ENCODE results near the gene MTUS2.

The MTUS2 gene

DNA sequence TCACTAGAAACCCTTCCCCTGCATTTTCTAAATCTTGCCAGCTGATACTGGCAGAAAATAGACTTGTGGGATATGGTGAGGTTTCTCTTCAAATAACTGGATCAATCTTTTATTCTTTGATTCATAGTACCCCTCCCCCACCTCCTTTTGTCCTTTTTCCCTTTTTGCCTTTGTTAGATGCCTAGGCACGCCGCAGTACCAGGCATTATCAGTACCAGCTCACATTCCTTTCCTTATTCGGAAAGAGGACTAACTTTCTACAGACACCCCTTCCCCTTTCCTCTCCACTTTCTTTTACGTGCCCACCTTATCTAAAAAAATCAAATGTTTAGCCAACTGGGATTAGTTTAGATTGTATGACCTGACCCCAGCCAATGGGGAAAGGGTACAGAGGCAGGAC, 226.4 kb downstream of the MTUS2 start:
- DNase-seq, result no peak

DNA sequence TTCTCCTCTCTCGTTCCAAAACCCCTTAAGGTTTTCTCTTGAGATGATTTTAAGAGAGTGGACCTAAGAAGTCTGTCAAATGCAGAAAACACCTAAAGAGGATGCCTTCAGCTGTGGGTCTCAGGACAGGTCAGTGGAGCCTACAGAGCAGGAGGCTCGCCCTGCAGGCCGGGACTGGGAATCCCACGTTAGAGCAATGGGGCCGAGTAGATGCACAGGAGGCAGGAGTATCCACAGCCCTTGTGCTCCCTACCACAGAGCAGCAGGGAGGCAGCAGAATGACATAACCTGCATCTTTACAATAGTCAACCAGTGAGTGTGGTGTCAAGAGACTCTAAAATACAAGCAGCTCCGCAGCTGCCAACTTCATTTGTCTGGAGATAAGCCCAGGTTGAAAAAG, 229.4 kb downstream of the MTUS2 start:
- DNase-seq, result no peak

DNA sequence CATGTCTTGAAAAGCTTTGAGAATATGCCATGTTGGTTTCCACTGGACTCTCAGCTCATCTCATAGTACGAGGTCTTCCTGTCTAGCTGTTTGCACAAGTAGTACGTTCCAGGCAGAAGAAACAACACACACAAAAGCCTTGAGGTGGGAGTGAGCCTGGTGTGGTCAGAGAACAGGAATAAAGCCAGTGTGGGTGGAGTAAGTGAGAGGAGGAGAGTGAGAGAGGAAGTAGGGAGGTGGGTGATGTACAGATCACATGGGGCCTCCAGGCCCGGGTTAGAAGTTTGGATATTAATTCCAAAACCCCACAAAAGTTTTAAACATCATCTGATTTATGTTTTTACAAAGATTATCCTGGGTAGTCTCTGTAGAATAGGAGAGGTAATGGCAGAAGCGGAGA, 230.6 kb downstream of the MTUS2 start:
- no peak for DNase-seq

DNA sequence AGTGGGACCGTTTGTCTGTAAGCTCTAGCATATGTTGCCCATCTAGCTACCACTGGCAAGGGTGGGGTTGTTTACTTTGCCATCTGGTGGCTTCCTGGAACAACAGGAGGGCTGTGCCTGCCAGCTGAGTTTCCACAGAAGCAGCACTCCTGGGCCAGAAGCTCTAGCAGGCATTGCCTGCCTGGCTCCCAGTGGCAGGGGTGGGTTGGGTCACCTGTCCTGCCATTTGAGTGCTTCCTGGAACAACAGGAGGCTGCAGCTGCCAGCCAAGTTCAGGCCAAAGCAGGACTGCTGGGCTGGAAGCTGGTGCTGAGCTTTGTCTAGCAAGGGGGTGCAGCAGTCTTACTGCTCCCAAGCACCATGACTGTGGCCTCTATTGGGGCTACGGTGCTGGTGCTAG, 239.7 kb downstream of the MTUS2 start:
- DNase-seq, result no peak

DNA sequence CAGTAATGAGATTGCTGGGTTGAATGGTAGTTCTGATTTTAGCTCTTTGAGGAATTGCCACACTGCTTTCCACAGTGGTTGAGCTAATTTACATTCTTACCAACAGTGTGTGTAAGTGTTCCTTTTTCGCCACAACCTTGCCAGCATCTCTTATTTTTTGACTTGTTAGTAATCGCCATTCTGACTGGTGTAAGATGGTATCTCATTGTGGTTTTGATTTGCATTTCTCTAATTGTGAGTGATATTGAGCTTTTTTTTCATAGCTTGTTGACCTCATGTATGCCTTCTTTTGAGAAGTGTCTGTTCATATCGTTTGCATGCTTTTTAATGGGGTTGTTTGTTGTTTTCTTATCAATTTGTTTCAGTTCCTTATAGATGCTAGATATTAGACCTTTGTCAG, 245.0 kb downstream of the MTUS2 start:
- DNase-seq, result no peak

DNA sequence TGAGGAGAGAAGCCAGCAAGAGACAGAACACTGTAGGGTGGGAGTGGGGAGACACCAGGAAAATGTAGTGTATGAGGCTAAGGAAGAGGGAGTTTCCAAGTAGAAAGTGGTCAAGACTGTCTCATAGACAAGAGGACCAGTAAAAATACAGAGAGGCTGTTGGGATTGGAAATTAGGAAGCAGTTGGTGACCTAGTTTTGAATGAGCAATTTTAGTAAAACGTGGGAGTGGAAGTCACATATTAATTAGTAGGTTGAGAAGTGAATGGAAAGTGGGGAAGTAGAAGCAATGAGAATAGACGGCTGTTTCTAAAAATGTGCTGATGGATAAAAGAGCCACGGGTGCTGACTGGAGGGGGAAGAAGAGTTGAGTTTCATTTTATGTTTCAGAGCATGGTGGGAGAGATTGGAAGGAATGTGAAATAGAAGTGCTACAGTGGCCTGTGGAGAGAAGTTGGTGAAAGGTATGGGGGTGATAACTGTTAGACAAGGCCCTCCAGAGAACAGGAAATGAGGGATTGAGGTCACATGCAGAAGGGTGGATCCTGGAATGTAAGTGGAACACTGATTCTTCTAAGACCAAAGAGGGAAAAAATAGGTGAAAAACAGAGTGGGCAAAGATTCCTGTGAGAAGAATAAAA, 247.3 kb downstream of the MTUS2 start:
- no peak for DNase-seq

DNA sequence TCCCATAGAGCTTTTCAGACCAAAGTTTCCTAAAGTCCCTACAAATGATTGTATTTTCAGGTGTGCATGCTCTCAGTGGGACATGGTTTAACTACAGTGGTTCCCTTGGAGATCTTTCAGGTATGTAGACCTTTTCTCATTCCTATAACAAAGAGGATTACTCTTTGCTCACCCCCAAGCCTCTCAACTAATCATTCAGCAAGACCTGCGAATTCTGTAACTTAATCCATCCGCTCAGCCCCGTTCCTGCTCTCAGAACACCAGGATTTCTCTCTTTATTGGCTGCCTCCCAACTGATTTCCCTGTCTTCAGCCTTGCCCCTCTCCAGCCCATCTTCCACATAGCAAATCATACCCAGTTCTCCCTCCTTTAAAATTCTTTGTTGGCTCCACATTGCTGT, 253.6 kb downstream of the MTUS2 start:
- DNase-seq, result no peak

DNA sequence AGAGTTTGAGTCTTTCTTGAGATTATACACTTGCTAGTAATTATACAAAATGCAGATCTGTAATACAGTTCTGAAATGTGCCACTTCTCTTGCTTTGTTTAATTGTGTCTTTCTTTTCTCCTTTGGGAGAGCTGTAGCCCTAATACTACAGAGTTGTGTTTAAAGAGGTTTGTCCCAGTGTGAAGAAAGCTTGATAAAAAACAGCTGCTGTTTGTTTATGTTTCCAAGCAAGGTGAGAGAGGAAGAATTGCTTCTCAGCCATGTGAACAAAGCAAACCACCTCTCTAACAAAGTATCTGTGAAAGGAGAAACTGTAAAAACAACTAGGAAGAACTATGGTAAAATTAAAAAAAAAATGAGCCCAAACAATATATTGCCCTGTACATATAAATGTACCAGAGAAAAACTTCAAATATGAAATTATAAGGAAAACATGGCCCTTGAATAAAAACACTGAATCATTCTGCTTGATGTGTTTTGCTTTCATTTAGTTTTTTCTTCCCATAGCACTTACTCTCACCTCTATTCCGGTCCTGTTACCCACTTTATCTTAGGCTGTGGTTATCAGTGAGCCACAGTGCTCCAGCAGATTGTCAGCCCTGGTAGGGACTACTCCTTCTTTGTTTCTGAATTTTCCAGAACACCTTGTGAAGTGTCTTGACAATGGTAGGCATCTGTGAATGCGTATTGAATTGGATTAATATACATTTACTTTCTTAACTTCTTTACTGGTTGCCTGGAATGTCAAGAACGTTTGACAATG, 257.1 kb downstream of the MTUS2 start:
- no peak for DNase-seq

DNA sequence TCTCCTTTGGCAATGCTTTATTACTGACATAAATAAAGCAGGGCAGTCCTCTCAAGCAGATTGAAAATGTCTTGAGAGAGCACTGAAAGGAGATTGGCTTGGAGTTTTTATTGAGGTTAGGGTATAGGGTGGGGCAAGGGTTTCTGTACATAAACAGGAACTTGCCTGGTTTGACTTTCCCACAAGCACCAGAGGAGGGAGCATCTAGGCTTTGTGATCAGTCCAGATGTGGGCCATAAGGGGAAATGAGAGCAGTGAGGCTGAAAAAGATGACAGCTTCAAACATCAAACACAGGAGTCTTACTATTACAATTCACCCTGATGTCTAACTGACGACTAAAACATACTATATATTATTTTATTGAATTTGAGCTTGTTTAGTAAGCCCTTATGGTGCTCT, 260.9 kb downstream of the MTUS2 start:
- DNase-seq, result peak; percentile 11

DNA sequence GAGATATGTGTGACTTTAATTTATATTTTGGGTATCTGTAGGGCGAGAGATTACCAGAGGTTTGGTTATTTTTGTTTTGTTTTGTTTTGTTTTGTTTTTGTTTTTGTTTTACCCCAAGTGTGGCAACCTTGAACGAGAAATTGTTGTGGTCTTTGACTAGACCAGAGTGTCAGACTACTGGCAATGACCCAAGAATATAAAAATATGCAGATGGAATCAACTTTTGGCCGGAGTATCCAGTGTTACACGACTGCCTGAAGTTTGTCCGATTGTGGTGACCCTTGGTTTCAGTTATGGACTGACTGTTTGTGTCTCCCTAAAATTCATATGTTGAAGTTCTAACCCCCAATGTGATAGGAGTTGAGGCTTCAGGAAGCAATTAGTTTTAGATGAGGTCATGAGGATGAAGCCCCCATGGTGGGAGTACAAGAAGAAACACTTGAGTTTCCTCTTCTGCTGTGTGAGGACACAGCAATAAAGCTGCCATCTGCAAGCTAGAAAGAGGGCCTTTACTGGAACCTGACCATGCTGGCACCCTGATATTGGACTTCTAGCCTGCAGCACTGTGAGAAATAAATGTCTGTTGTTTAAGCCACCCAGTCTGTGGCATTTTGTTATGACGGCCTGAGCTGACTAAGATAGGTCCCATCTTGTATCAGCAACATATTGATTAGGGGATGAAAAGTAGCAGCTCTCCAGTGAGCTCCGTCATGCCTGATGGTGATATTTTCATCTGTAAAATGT, 261.7 kb downstream of the MTUS2 start:
- DNase-seq, result no peak

DNA sequence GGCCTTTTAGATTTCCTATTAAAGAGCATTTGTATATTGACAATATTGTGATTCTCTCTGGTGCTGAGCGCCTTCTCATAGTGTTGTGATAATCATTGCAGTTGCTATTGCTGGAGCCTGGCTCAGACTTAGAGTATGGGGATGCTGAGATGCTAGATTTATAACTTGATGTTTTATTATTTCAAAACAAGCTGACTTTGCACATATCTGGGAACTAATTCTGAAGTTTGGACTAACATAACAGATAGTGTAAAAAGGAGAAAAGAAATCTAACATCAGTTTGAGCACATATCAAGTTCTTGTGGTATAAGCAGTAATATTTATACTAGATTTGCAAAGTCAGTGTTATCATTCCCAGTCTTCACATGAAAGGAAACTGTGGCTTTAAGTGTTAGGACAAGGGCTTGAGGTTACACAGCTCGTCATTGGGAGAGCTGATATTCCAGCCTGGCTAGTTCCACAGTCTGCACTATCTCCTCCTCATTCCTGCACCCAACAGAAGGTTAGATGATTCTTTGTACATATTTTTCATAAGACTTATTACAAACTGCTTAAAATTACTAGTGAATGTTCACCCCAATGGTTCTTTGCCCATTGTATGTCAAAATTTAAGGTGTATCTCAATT, 279.8 kb downstream of the MTUS2 start:
- no peak for DNase-seq

DNA sequence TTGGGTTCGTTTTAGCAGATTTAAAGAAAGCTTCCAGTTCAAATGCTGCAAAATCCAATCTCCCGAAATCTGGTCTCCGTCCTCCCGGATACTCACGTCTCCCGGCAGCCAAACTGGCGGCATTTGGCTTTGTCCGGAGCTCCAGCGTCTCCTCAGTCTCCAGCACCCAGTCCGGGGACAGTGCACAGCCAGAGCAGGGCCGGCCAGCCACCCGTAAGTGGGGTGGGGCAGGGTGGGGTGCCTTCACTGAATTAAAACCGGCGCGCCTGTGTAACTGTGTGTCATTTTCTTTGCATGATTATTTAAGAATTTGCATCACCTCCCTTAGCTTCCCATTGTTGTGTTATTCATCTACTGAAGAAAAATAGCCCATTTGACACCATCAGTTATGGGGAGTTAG, 280.6 kb downstream of the MTUS2 start:
- DNase-seq, result no peak

DNA sequence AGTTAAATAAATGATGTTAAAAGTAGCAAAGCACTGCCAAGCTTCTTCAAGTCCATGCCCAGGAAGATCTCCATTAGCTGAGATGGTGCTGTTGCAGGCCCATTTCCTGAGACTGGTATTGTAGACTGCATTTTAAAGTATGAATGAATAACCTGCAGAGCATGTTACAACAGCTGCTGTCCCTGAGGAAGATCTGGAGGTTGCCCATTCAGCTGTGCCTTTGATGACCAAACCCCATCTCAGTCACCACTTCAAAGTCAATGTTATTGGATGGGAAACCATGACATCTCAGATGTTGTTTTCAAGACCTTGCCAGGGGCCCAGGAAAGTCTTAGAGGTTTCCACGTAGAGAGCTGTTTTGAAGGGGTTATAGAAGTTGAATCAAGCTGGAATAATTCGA, 281.3 kb downstream of the MTUS2 start:
- DNase-seq, result no peak

DNA sequence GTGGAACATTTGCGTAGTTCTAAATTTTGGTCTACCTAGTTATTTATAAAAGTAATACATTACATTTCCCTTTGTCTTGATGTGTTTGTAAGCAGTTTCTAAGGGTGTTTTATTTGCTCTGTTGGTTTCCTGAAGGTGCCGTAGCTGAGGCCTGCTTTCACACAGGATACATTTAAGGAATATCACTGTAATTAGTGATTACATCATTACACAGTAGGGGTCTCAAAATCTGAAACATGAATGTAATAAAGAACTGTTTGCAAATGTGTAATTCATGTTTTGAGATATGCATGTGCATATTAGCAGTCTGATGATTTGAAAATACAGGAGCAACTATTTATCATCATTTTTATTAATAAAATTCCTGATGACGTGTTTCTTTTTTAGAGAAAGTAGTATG, 281.8 kb downstream of the MTUS2 start:
- no peak for DNase-seq

DNA sequence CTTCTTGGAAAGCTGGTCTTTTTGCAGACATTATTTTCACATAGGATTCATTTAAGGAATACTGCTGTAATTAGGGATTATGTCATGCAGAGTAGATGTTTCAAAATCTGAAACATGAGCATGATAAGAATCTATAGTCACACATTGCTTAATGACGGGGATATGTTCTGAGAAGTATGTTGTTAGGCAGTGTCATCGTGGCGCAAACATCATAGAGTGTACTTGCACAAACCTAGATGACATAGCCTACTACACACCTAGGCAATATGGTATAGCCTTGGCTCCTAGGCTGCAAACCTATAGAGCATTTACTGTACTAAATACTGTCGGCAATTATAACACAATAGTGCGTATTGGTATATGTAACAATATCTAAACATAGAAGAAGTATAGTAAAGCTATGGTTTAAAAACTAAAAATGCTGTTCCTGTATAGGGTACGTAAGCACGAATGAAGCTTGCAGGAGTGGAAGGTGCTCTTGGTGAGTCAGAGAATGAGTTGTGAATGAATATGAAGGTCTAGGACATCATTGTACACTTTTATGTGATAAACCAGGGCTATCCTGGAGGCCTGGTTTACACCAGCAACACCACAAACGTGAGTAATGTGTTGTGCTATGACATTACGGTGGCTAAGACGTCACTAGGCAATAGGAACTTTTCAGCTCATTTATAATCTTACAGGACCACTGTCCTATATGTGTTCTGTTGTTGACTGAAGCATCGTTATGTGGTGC, 283.1 kb downstream of the MTUS2 start:
- DNase-seq, result no peak

DNA sequence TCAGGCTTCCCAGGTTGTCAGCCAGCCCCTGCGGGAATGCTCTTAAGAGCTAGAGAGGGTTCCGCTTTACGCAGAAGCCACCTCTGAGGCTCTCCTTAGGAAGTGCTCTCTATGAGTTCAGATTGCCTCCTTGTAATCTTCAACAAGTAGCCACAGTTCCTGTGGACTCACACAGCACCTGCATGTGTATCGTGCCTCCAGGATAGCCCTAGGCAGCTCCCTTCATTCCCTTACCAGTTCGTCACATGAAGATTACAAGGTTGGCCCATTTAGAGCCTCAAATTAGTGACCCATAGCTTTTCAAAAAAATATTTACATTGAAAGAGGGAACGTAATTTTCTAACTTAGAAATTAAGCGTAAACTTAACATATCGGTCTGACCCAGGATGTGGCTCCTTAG, 284.3 kb downstream of the MTUS2 start:
- DNase-seq, result no peak

DNA sequence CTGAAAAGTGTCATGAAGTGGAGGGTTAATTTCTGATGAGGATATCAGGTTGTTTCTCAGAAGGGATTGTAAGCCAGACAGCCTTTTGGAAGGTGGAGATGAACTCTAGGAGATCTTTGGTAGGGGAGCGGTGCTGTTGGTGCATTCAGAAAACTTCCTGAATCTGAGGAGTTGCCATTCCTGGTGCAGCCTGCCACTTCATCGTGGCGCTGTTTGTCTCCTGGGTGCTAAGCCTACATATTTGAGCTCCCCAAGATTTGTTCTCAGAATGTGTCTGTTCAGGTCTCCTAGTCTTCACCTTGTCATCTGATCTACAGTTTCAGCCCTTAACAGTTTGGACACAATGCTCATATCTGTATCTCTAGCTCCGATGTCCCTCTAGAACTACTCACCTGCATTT, 285.6 kb downstream of the MTUS2 start:
- peak; percentile 11 for DNase-seq

DNA sequence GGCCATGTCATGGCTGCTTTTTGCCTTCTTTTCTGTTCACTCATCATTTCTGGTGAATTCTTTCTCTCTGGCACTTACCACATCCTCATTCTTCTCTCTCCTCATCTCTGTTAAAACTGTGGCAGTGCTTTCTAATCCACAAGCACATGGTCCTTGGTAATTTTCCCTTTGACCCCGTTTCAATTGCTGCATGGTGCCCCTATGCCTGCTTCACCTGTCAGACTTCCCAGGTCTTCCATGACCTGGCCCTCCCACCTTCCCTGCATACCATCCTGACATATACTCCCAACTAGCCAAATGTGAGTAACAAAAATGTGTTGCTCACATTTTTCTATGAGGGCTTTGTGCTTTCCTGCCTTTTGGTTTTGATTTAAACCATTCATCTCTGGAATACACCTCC, 286.5 kb downstream of the MTUS2 start:
- DNase-seq, result no peak

DNA sequence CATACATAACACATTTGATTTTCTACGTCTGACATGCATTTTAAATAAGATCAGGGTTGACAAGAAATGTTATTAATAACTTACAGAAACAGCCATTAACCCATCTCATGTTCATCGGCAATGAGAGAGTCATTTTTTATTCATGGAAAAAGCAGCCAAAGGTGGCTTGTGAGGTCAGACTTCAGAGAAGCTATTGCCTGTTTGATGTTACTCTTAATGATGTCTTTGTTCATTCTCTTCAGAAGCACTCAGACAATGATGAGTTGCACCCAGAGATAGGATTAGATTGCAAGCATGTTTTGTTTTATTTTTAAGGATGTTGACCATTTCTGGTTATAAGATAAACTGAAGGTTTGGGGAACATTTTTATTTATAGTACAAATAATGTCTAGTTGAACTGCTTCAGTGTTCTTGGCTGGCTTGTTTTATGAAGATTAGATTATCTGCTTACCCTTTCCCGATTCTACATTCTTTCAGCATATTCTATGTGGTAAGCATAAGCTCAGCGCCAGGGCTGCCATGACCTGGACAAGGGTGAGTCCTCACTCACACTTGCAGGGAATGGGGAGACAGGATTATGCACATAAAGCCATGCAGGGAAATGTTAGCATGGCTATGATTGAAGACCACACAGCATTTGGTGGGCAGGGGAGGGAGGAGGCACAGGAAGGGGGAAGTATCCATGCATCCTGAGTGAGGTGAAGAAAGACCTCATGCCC, 288.1 kb downstream of the MTUS2 start:
- no peak for DNase-seq

DNA sequence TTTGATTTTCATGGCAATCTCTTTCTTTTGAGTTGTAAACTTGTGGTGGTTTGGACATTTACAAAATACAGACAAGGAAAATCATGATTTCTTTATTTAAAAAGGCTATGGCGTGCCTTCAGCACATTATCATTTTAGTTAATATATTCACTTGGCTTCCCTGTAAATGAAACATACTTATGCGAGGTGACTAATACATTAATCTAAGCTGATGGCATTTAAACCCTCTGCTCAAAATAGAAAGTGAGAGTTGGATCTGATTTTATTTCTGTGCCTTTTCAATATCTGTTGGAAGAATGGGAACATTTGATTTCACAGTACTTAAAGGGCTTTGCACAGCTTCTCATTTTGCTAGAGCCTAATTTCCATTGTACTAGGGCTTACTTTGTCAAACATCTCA, 289.8 kb downstream of the MTUS2 start:
- no peak for DNase-seq

DNA sequence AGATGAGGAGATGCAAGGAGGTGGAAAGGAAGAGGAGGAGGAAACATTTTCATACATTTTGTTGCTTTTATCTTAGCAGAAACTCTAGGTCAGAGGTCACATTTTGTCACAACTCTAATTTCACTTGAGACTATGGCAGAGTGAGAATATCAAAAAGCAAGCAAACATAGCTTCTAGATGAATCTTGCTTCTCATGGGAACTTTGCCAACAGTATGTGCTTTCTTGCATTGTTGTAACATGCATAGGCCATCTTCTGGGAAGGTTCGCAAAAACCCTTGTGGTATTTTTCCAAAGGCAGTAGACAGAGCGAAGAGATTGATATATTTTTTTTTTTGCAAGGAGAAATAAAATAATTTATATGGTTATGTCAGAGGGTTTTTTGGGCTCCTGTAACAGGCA, 291.3 kb downstream of the MTUS2 start:
- DNase-seq, result no peak

DNA sequence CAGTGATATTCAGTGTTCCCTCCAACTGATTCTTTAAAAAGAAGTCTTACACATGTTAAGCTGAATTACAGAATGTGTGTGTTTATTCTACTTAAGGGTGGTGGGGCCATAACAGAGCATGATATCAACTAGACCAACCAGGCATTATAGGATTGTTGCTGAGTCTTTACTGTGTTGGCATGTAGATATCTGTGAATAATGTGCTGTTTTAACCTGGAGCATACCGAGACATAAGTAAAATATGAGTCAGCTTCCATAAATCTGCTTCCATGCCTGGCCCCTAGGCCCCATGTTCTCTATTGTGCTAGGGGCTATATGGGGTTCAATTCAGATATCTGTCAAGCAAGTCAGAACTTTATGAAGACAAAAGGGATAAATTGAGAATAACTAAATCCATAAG, 295.7 kb downstream of the MTUS2 start:
- no peak for DNase-seq
